GM12872 (cell line): ENCODE data around the gene DPH2.

ENCODE experiments used
- CTCF ChIP-seq: IDR thresholded peaks from 3 replicates; pipeline ENCODE4 v1.5.1; 2011; ENCODE audit warnings: low read depth, mild to moderate bottlenecking, low read length, moderate library complexity; ENCODE audit not compliant: insufficient read depth

DPH2 gene

GRCh38 chr1:43962324-43962723, 7.5 kb upstream of the DPH2 start:
- no peak for TF ChIP-seq CTCF

- no peak for TF ChIP-seq CTCF
These were observed 6.8 kb upstream of the DPH2 start for GRCh38 chr1:43963006-43963405.

DNA sequence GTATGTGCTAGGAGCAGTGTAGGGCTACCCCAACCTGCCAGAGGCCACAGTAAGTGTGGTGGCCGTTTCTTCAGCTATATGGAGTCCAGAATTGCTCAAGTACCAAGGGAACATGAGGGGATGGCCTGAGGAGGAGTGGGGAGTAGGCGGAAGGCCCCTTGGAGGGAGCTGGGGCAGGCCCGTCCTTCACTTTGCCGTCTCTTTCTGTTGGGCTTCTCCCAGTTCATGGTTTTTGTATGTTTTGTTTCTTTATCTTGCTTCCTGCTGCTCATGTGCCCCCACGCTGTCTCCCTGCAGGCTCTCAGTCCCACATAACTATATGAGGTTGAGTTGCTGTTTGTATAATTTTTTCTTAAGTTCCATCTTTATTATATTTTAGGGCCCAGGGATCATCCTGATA, 5.9 kb upstream of the DPH2 start:
- TF ChIP-seq CTCF, result no peak

DNA sequence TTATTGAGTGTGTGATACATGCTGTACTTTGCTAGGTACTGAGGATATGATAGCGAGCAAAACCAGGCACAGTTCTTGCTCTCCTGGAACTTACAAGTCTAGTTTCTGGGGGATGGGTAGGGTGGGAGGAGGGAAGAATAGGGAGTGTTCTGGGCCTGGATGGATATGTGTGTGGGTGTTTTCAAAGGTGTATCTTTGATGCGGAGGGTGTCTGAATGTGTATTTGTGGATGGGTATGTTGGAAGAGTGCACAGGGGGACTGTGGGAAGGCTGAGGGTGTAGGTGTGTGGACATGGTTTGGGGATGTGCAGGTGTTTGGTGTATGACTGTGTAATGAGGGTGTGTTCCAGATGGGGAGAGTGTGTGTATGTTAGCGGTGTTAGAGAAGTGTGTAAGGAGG, 4.5 kb upstream of the DPH2 start:
- no peak for TF ChIP-seq CTCF

DNA sequence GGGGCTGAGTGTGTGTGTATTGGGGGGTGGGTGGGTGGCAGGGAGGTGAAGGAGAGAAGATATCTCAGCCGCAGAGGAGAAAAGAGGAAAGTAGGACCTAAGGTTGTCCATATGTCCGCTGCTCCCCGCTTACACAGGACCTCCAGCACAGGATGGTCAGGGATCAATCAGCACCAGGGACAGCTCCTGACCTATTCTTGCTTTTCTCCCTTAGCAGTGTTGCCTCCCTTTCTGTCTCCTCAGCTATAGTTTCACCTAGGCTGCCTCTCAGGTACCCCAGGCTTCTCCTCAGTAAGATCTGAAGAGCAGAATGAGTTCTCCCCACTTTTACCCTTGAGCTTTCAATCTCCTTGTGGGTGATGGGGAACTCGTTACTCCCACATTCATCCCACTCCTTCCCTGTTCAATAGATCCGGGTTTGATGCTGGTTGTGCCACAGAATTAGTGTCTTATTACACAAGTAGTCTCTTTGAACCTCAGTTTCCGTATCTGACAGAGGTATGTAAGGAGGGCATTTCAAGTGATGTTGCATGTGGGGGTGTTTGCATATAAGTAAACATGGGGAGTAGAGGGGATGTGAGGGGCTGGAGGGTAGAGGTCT, 1.4 kb upstream of the DPH2 start:
- TF ChIP-seq CTCF, result no peak

- TF ChIP-seq CTCF, result no peak
These were observed 429 bp upstream of the DPH2 start for GRCh38 chr1:43969416-43969745.

DNA sequence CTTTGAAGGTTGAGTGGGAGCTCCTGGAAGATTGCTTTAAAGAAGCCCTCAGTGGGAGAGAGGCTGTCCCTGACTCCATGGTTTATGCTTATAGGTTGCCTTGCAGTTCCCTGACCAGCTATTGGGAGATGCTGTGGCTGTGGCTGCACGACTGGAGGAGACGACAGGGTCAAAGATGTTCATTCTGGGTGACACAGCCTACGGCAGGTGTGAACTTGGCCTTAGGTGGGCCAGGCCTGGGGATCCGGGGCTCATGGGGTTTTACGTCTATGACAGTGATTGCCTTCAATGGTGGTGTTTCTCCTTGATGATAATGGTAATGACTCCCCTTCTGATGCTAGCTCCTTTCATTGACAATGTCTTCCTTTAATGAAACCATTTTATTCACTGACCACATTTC, 692 bp downstream of the DPH2 start:
- no peak for TF ChIP-seq CTCF

DNA sequence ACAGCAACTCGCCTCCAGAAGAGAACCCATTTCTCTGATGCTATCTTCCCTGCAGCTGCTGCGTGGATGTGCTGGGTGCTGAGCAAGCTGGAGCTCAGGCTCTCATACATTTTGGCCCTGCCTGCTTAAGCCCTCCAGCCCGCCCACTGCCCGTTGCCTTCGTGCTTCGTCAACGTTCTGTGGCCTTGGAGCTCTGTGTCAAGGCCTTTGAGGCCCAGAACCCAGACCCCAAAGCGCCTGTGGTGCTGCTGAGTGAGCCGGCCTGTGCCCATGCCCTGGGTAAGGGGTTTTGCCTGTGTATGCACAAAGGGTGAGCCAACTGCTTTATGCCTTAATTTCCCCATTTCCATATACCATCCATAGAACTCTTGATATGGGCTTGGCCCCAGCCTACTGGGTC, 1.1 kb downstream of the DPH2 start:
- TF ChIP-seq CTCF, result no peak
